HG03521 (cell line): ENCODE data around the gene TGFA.

ENCODE experiments used
- ATAC-seq: cut with Tn5 transposase; IDR thresholded peaks from one replicate; pipeline ENCODE4 v1.9.1; 2021; ENCODE audit warnings: mild to moderate bottlenecking, moderate library complexity; ENCODE audit not compliant: unreplicated experiment

The TGFA gene

GRCh38 chr2:70553334-70553583 lies 367 bp downstream of the TGFA start:
- no peak for ATAC-seq

- ATAC-seq, result no peak
Measured at GRCh38 chr2:70552501-70553333, 909 bp downstream of the TGFA start.

- ATAC-seq, result no peak
Measured at GRCh38 chr2:70551167-70551566, 2.5 kb downstream of the TGFA start.

GRCh38 chr2:70549962-70550361 lies 3.7 kb downstream of the TGFA start:
- no peak for ATAC-seq

GRCh38 chr2:70549064-70549710 lies 4.4 kb downstream of the TGFA start:
- ATAC-seq, result no peak

- ATAC-seq, result no peak
Measured at GRCh38 chr2:70548233-70548632, 5.4 kb downstream of the TGFA start.

GRCh38 chr2:70546885-70547284 lies 6.7 kb downstream of the TGFA start:
- no peak for ATAC-seq

- ATAC-seq, result no peak
Measured at GRCh38 chr2:70546376-70546775, 7.2 kb downstream of the TGFA start.

- ATAC-seq, result no peak
Measured at GRCh38 chr2:70541481-70542020, 12.1 kb downstream of the TGFA start.

GRCh38 chr2:70537840-70538239 lies 15.8 kb downstream of the TGFA start:
- ATAC-seq, result no peak

GRCh38 chr2:70536517-70537055 lies 17.0 kb downstream of the TGFA start:
- ATAC-seq, result no peak

GRCh38 chr2:70535573-70535972 lies 18.1 kb downstream of the TGFA start:
- no peak for ATAC-seq

GRCh38 chr2:70534183-70534836 lies 19.3 kb downstream of the TGFA start:
- ATAC-seq, result no peak

- no peak for ATAC-seq
Measured at GRCh38 chr2:70532244-70532935, 21.2 kb downstream of the TGFA start.

GRCh38 chr2:70531419-70532086 lies 22.1 kb downstream of the TGFA start:
- no peak for ATAC-seq

- no peak for ATAC-seq
Measured at GRCh38 chr2:70529610-70530009, 24.0 kb downstream of the TGFA start.

GRCh38 chr2:70528929-70529328 lies 24.7 kb downstream of the TGFA start:
- ATAC-seq, result no peak

- ATAC-seq, result no peak
Measured at GRCh38 chr2:70528276-70528675, 25.4 kb downstream of the TGFA start.

GRCh38 chr2:70527447-70528080 lies 26.1 kb downstream of the TGFA start:
- no peak for ATAC-seq

GRCh38 chr2:70526126-70526525 lies 27.5 kb downstream of the TGFA start:
- ATAC-seq, result no peak
